Thymus (tissue), 11 donors: Measurements from ENCODE around the gene TBC1D16. TPM values are rescaled to one million over a fixed set of nuclear protein-coding genes. Genes with fewer than 3 reads are reported as not detected.

ENCODE experiments used
- DNase-seq, 9 donors: peaks; one replicate each; pipeline ENCODE4 v3.0.0-alpha.2; 2013; ENCODE audit warnings: low spot score in 9 of 9, low read depth in 6 of 9, missing footprints in 1 of 9
- H3K27ac ChIP-seq, 2 donors: one replicate each; pipeline ENCODE4 v1.5.1; 2013; ENCODE audit warnings: control low read depth in 1 of 2, low read depth in 1 of 2, low read length in 1 of 2, mild to moderate bottlenecking in 1 of 2, moderate library complexity in 1 of 2
- H3K27me3 ChIP-seq, 2 donors: one replicate each; pipeline ENCODE4 v1.5.1; 2013; ENCODE audit warnings: low read length in 1 of 2; ENCODE audit not compliant: control insufficient read depth in 2 of 2, insufficient read depth in 1 of 2
- H3K36me3 ChIP-seq, 2 donors: one replicate each; pipeline ENCODE4 v1.5.1; 2013; ENCODE audit warnings: low read length in 1 of 2, mild to moderate bottlenecking in 1 of 2, moderate library complexity in 1 of 2; ENCODE audit not compliant: control insufficient read depth in 2 of 2, insufficient read depth in 2 of 2
- H3K4me1 ChIP-seq, 2 donors: one replicate each; pipeline ENCODE4 v1.5.1; 2013; ENCODE audit warnings: low read length in 2 of 2; ENCODE audit not compliant: control insufficient read depth in 2 of 2, insufficient read depth in 2 of 2
- H3K4me3 ChIP-seq, 2 donors: one replicate each; pipeline ENCODE4 v1.5.1; 2013; ENCODE audit warnings: low read length in 2 of 2, control low read depth in 1 of 2, mild to moderate bottlenecking in 1 of 2
- H3K9me3 ChIP-seq, 2 donors: one replicate each; pipeline ENCODE4 v1.5.1; 2013; ENCODE audit warnings: low read length in 1 of 2, mild to moderate bottlenecking in 1 of 2; ENCODE audit not compliant: control insufficient read depth in 2 of 2, insufficient read depth in 1 of 2
- WGBS: extraction: QIAGEN DNeasy Blood & Tissue Kit; methylation state at CpG from one replicate; pipeline ENCODE4 v1.1.7; 2013; 5-methylcytosine and 5-hydroxymethylcytosine counted together
- polyA plus RNA-seq: library from polyadenylated mRNA; stranded (reverse); fragments of 200-250 nt; gene quantifications from one replicate; pipeline ENCODE4 v1.2.3, GENCODE V29; 2013
- total RNA-seq: library from RNA; stranded (reverse); fragments of 120-200 nt; gene quantifications from one replicate; pipeline ENCODE4 v1.2.4, GENCODE V29; 2013
- donor health status: healthy.

Gene TBC1D16
- total and polyA plus RNA-seq, 2 donors, result 3.7 to 4.2 TPM

DNA sequence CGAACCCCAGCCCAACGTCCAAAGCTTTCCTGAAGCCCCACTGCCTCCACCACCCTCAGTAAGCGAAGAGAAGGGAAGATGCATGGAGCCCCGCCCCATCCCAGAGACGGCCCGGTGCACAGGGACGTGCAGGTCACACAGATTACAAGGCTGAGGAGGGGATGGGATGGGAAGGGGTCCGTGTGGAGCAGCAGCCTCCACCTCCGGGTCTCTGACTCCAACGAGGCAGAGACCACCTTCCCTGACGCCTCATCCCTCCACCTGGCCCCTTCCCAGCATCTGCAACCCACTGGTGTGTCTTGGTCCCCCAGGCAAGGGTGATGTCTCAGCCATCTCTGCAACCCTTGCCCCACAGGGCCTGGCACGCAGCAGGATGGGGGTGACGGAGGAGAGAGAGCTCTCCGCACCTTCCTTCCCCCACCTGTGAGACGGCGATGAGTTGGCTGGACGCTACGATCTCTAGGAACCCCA lies 58.5 kb downstream of the TBC1D16 start:
- no peaks in the 10 kb centered on the region for H3K9me3 ChIP-seq
- H3K27me3 ChIP-seq, result no peaks in the 10 kb centered on the region
- no peak overlapping the region for H3K27ac ChIP-seq
- DNase-seq, result no peak
- H3K4me3 ChIP-seq, result no peak overlapping the region
- WGBS, result 94% methylated on average over 18 of the region's 18 CpGs
- H3K36me3 ChIP-seq, result no peaks in the 10 kb centered on the region
- H3K4me1 ChIP-seq, result peaks cover 0 to 2% of the 10 kb centered on the region in 2 donors

- DNase-seq, result no peak
- H3K27me3 ChIP-seq, result no peaks in the 10 kb centered on the region
- no peaks in the 10 kb centered on the region for H3K9me3 ChIP-seq
- WGBS, result 97% methylated on average over 14 of the region's 14 CpGs
- H3K4me1 ChIP-seq, result peaks cover 0 to 2% of the 10 kb centered on the region in 2 donors
- H3K36me3 ChIP-seq, result no peaks in the 10 kb centered on the region
- H3K27ac ChIP-seq, result no peak overlapping the region
- H3K4me3 ChIP-seq, result no peak overlapping the region
Measured at GRCh38 chr17:79976451-79976850, 59.2 kb downstream of the TBC1D16 start.

DNA sequence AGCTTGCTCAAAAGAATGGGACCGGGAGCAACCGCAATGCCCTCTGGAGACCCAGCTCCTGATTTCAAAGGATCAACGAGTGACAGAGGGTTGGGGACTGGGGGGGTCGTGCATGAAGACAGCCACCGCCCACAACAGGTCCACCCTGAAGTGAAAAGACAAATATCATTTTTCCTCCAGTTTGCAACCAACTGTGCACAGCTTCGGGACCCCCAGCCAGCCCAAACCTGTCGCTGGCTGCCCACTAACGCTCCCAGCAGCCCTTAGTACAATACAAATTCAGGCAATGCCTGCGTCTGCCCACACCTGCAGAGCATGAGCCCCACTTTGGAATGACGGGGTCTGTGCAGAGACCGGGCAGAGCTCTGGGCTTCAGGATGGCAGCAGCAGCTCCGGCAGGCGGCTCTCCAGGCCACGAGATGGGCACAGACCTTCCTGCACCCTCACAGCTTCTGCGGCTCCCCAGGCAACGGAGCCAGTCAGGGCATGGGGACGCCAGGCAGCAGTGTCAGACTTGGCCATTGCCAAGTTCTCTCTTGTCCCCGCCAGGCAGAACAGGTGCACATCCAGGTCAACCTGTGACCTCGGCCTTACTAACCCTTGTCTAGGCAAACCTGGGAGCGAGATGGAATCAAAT lies 60.1 kb downstream of the TBC1D16 start:
- no peak overlapping the region for H3K4me3 ChIP-seq
- H3K9me3 ChIP-seq, result no peaks in the 10 kb centered on the region
- H3K27ac ChIP-seq, result no peak overlapping the region
- 94% methylated on average over 20 of the region's 20 CpGs for WGBS
- no peaks in the 10 kb centered on the region for H3K27me3 ChIP-seq
- H3K4me1 ChIP-seq, result peaks cover 0 to 2% of the 10 kb centered on the region in 2 donors
- no peak for DNase-seq
- H3K36me3 ChIP-seq, result no peaks in the 10 kb centered on the region

GRCh38 chr17:79974566-79975497 lies 60.8 kb downstream of the TBC1D16 start:
- Histone ChIP-seq H3K27ac (no peak overlapping the region), H3K36me3 (no peaks in the 10 kb centered on the region), H3K9me3 (no peaks in the 10 kb centered on the region), H3K4me3 (no peak overlapping the region), H3K27me3 (no peaks in the 10 kb centered on the region), H3K4me1 (peaks cover 0 to 2% of the 10 kb centered on the region in 2 donors)
- no peak for DNase-seq
- 89% methylated on average over 23 of the region's 23 CpGs for WGBS

DNA sequence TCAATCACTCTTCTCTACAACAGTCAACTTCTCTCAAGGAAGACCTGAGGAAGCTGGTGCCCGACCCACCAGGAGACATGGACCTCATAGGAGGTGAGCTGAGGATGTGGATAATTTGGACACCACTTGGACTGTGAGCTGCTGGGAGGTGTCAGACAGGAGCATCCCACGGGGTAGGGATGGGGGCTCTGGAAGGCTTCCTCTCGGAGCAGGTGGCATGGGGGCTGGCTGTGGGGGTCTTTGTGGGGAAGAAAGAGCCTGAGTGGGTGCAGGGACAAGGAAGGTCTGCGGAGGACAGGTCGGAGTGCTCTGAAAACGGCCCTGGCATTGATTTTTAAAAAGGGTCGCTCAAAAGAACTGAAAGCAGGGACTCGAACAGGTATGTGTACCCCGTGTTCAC lies 64.0 kb downstream of the TBC1D16 start:
- H3K4me3 ChIP-seq, result no peak overlapping the region
- no peaks in the 10 kb centered on the region for H3K9me3 ChIP-seq
- H3K27ac ChIP-seq, result no peak overlapping the region
- WGBS, result 97% methylated on average over 9 of the region's 9 CpGs
- no peaks in the 10 kb centered on the region for H3K36me3 ChIP-seq
- no peaks in the 10 kb centered on the region for H3K27me3 ChIP-seq
- H3K4me1 ChIP-seq, result peaks cover 0 to 2% of the 10 kb centered on the region in 2 donors
- DNase-seq, result no peak

- Histone ChIP-seq H3K9me3 (no peaks in the 10 kb centered on the region), H3K4me3 (no peak overlapping the region), H3K36me3 (no peaks in the 10 kb centered on the region), H3K27me3 (no peaks in the 10 kb centered on the region), H3K4me1 (peaks cover 0 to 2% of the 10 kb centered on the region in 2 donors), H3K27ac (no peak overlapping the region)
- 58% methylated on average over 10 of the region's 10 CpGs for WGBS
- DNase-seq, result peak in 5 of 9 donors; percentile 15 to 70 (median 50)
Measured at GRCh38 chr17:79970576-79971068, 65.0 kb downstream of the TBC1D16 start.

- DNase-seq, result no peak
- Histone ChIP-seq H3K27ac (no peak overlapping the region), H3K4me1 (peaks cover 0 to 2% of the 10 kb centered on the region in 2 donors), H3K4me3 (no peak overlapping the region), H3K9me3 (no peaks in the 10 kb centered on the region), H3K27me3 (no peaks in the 10 kb centered on the region), H3K36me3 (no peaks in the 10 kb centered on the region)
- WGBS, result 97% methylated on average over 7 of the region's 7 CpGs
Measured at GRCh38 chr17:79969906-79970305, 65.8 kb downstream of the TBC1D16 start.

DNA sequence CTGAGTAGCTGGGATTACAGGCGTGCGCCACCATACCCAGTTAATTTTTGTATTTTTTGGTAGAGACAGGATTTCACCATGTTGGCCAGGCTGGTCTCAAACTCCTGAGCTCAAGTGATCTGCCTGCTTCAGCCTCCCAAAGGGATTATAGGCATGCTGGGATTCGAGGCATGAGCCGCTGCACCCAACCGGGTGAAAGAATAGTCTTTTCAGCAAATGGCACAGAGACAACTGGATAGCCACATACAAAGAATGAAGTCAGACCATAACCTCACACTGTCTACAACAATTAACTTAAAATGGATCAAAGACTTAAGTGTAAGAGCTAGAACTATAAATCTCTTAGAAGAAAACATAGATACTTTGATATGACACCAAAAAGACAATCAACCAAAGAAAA lies 67.6 kb downstream of the TBC1D16 start:
- Histone ChIP-seq H3K27me3 (no peaks in the 10 kb centered on the region), H3K4me3 (no peak overlapping the region), H3K9me3 (no peaks in the 10 kb centered on the region), H3K36me3 (no peaks in the 10 kb centered on the region), H3K27ac (no peak overlapping the region), H3K4me1 (no peaks in the 10 kb centered on the region)
- DNase-seq, result no peak
- 98% methylated on average over 5 of the region's 5 CpGs for WGBS

- Histone ChIP-seq H3K27ac (no peak overlapping the region), H3K4me3 (no peak overlapping the region), H3K36me3 (no peaks in the 10 kb centered on the region), H3K27me3 (no peaks in the 10 kb centered on the region), H3K9me3 (no peaks in the 10 kb centered on the region), H3K4me1 (no peaks in the 10 kb centered on the region)
- no peak for DNase-seq
- 74% methylated on average over 3 of the region's 3 CpGs for WGBS
Measured at GRCh38 chr17:79966681-79967080, 69.0 kb downstream of the TBC1D16 start.
